HG03558 (cell line): ENCODE results near the gene DLGAP4.

ENCODE experiments used
- ATAC-seq: cut with Tn5 transposase; IDR thresholded peaks from one replicate; pipeline ENCODE4 v1.9.1; 2021; ENCODE audit warnings: moderate number of reproducible peaks; ENCODE audit not compliant: unreplicated experiment; ENCODE audit errors: extremely low read depth

DLGAP4 gene

DNA sequence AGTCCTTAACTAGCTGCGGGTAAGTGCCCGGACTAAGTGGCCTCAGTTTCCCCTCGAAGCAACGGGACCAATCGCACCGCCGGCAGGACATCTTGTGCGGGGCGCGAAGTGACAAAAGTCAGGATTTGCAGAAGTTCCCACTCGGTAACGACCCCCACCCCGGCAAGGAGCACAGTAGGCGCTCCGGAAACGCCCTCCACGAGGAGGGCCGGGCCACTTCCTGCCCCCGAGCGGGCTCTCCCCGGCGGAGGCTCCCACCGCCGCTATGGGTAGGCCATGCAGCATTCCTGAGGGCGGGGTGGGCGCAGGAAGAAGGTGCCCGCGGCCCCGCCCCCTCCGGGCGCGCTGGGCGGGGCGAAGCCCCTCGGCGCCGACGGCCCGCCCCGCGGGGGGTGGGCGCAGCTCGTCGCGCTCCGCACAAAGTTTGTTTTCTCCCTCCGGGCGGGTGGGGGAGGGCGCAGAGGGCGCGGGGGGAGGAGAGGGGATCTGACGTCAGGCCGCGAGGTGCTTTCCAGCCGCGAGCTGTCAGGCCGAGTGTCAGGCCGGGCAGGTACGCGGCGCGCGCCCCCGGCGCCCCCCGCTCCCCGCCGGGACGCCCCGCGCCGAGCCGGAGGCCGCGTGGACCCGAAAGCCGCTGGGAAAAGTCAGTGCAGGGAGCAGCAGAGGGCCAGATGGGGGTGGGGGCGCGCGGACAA is 267.1 kb downstream of the DLGAP4 start, which contains the start of gene TGIF2:
TSS of gene TGIF2 (plus strand) at position 495 of the 695 bp plus-strand sequence. CDS start 5,178 bp downstream, outside the sequence.
- ATAC-seq, result no peak

- no peak for ATAC-seq
These were observed 267.7 kb downstream of the DLGAP4 start for GRCh38 chr20:36573798-36574365.

DNA sequence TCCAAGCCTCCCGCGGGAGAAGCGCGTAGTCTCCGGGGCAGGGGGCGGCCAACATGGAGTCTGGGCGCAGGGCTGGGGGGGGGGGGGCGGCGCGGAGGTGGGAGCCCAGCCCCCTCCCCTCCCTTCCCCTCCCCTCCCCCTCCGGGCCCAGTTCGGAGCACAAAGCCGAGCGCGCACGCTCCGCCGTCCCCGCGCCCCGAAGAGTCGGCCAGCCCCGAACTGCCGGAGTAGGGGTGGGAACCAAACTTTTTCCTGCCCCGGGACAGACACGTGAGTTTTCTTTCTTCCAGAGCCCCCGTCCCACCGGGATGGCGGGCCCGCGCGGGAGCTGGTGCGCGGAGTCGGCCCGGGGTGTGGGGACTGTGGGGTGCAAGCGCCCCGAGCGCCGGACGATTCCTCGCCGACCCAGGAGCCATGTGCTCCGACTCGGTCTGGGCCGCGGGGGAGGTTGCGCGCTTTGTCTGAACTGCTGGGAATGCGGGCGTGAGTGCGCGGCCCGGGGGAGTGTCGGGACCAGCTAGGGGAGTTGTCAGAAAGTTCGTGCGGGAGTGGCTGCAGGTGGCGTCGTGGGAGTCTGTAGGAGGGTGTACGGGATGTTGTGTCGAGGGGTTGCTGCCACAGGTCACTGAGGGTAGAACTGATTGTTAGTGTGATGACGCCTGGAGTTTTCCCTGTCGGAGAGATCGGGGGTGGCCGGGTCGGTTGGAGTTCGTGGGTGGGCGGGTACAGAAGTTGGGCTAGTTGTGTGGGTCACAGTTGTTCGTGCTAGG is 268.4 kb downstream of the DLGAP4 start:
- no peak for ATAC-seq

DNA sequence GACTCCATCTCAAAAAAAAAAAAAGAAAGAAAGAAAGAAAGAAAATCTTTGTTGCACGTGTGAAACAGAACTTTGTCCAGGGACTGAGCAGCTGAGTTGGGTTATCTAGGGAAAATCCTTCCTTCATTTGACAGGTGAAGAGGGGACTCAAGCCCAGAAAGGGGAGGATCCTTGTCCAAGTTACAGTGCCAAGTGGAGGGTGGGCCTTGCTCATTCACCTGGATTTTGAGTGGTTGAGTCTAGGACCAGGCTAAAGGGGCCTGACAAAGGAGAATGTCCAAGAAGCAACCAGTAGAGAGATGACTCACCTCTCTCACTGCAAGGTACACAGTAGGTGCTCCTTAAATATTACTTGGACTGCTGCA is 269.9 kb downstream of the DLGAP4 start:
- ATAC-seq, result no peak
